Ascending aorta (tissue), 2 donors: ENCODE data around the gene TRIB2. TPM values are rescaled to one million over a fixed set of nuclear protein-coding genes. Genes with fewer than 3 reads are reported as not detected.
"Not testable (repeated sequence)": the region's sequence is repeated elsewhere in the genome, so short reads cannot be mapped to it uniquely, and the experiment has no call there.

Experiments used
- DNase-seq, 2 donors: peaks; one replicate each; pipeline ENCODE4 v3.0.0-alpha.2; 2019; ENCODE audit warnings: low spot score in 2 of 2
- H3K27ac ChIP-seq, 2 donors: fragments of 200-600 bp; sonication (generic); one replicate each; pipeline ENCODE4 v1.5.1; 2016 to 2017; ENCODE audit warnings: mild to moderate bottlenecking in 1 of 2
- H3K27me3 ChIP-seq: fragments of 200-600 bp; sonication (generic); one replicate; pipeline ENCODE4 v1.5.1; 2017
- H3K36me3 ChIP-seq, 2 donors: fragments of 200-600 bp; sonication (generic); one replicate each; pipeline ENCODE4 v1.5.1; 2016
- H3K4me1 ChIP-seq, 2 donors: fragments of 200-600 bp; sonication (generic); one replicate each; pipeline ENCODE4 v1.5.1; 2016 to 2017; ENCODE audit warnings: mild to moderate bottlenecking in 1 of 2
- H3K4me3 ChIP-seq, 2 donors: fragments of 200-600 bp; sonication (generic); one replicate each; pipeline ENCODE4 v1.5.1; 2016 to 2017; ENCODE audit warnings: mild to moderate bottlenecking in 1 of 2
- H3K9me3 ChIP-seq, 2 donors: fragments of 200-600 bp; sonication (generic); one replicate each; pipeline ENCODE4 v1.5.1; 2016
- CTCF ChIP-seq, 3 experiments: fragments of 200-600 bp in 2 of 3; fragments of 450-650 bp in 1 of 3; sonication (generic) in 2 of 3; IDR thresholded peaks; one replicate each; pipeline ENCODE4 v1.5.1; 2016 to 2019; ENCODE audit warnings: antibody characterized with exemption in 3 of 3, mild to moderate bottlenecking in 1 of 3, moderate library complexity in 1 of 3
- intact Hi-C: fragments of 100-400 bp; cut with DNase I; formaldehyde crosslinking; loops from one replicate; pipeline ENCODE4 v1.15.1; 2023
- total RNA-seq: library from RNA; depleted of rRNA; stranded (reverse); fragments of >200 nt; gene quantifications from one replicate; pipeline ENCODE4 v1.1.0, GENCODE V29; 2016

The TRIB2 gene
- total RNA-seq, 1 donor from 2014 or later: 55.6 TPM

GRCh38 chr2:12675801-12676200 lies 40.9 kb upstream of the TRIB2 start:
- no peak overlapping the region for H3K4me3 ChIP-seq
- no peaks in the 10 kb centered on the region for H3K4me1 ChIP-seq
- no peaks in the 10 kb centered on the region for H3K36me3 ChIP-seq
- no peak for TF ChIP-seq CTCF (IDR thresholded peaks at IDR 0.05)
- intact Hi-C loops: no loop called here
- H3K9me3 ChIP-seq: no peaks in the 10 kb centered on the region
- H3K27me3 ChIP-seq: no peaks in the 10 kb centered on the region
- DNase-seq: no peak
- no peak overlapping the region for H3K27ac ChIP-seq

- no peak for TF ChIP-seq CTCF (IDR thresholded peaks at IDR 0.05)
- intact Hi-C loops: no loop called here
- H3K27ac ChIP-seq: no peak overlapping the region
- H3K4me1 ChIP-seq: no peaks in the 10 kb centered on the region
- H3K36me3 ChIP-seq: no peaks in the 10 kb centered on the region
- no peak overlapping the region for H3K4me3 ChIP-seq
- no peak for DNase-seq
- no peaks in the 10 kb centered on the region for H3K9me3 ChIP-seq
- no peaks in the 10 kb centered on the region for H3K27me3 ChIP-seq
Observed at GRCh38 chr2:12676771-12677170, 40.0 kb upstream of the TRIB2 start.

- H3K27me3 ChIP-seq: no peaks in the 10 kb centered on the region
- intact Hi-C loops: no loop called here
- no peak for TF ChIP-seq CTCF (IDR thresholded peaks at IDR 0.05)
- no peak for DNase-seq
- no peak overlapping the region for H3K4me3 ChIP-seq
- H3K4me1 ChIP-seq: no peaks in the 10 kb centered on the region
- H3K27ac ChIP-seq: no peak overlapping the region
- H3K9me3 ChIP-seq: no peaks in the 10 kb centered on the region
- H3K36me3 ChIP-seq: no peaks in the 10 kb centered on the region
Observed at GRCh38 chr2:12678186-12678585, 38.5 kb upstream of the TRIB2 start.

- no peaks in the 10 kb centered on the region for H3K27me3 ChIP-seq
- no peaks in the 10 kb centered on the region for H3K9me3 ChIP-seq
- no peak overlapping the region for H3K27ac ChIP-seq
- H3K4me3 ChIP-seq: no peak overlapping the region
- no peak for DNase-seq
- peaks cover 4 to 7% of the 10 kb centered on the region in 2 donors for H3K4me1 ChIP-seq
- H3K36me3 ChIP-seq: no peaks in the 10 kb centered on the region
- intact Hi-C loops: no loop called here
- no peak for TF ChIP-seq CTCF (IDR thresholded peaks at IDR 0.05)
Observed at GRCh38 chr2:12679550-12680072, 37.1 kb upstream of the TRIB2 start.

GRCh38 chr2:12680115-12680514 lies 36.6 kb upstream of the TRIB2 start:
- H3K36me3 ChIP-seq, H3K4me1 ChIP-seq, DNase-seq, H3K9me3 ChIP-seq, H3K4me3 ChIP-seq, intact Hi-C loops, H3K27me3 ChIP-seq, H3K27ac ChIP-seq: not testable (repeated sequence)

GRCh38 chr2:12682017-12682416 lies 34.7 kb upstream of the TRIB2 start:
- H3K36me3 ChIP-seq: no peaks in the 10 kb centered on the region
- no peak overlapping the region for H3K27ac ChIP-seq
- no peak overlapping the region for H3K4me3 ChIP-seq
- no peak for TF ChIP-seq CTCF (IDR thresholded peaks at IDR 0.05)
- intact Hi-C loops: no loop called here
- H3K9me3 ChIP-seq: no peaks in the 10 kb centered on the region
- peaks cover 4 to 7% of the 10 kb centered on the region in 2 donors for H3K4me1 ChIP-seq
- no peak for DNase-seq
- no peaks in the 10 kb centered on the region for H3K27me3 ChIP-seq
